NT2/D1 (cell line): ENCODE measurements around the gene SYNDIG1.

ENCODE experiments used
- SUZ12 ChIP-seq: IDR thresholded peaks from 2 replicates; pipeline ENCODE4 v1.6.1; 2011; ENCODE audit not compliant: insufficient read length, insufficient read depth; ENCODE audit errors: extremely low read depth
- ZNF274 ChIP-seq: IDR thresholded peaks from 2 replicates; pipeline ENCODE4 v1.6.1; 2011; ENCODE audit warnings: mild to moderate bottlenecking, low read depth, low read length

- no peak for TF ChIP-seq SUZ12
- no peak for TF ChIP-seq ZNF274
Measured at GRCh38 chr20:24589815-24590177, 120.4 kb downstream of the SYNDIG1 start.
